Measurements from ENCODE around the gene MAP4K4. TPM values are rescaled to one million over a fixed set of nuclear protein-coding genes. Genes with fewer than 3 reads are reported as not detected.

The MAP4K4 gene
- total RNA-seq, 2 donors from 2014 or later = 47.5 to 50.4 TPM

GRCh38 chr2:101775092-101775491 is 77.6 kb downstream of the MAP4K4 start:
- Histone ChIP-seq H3K27ac (no peak overlapping the region), H3K27me3 (no peaks in the 10 kb centered on the region), H3K36me3 (no peaks in the 10 kb centered on the region), H3K9me3 (no peaks in the 10 kb centered on the region), H3K4me3 (no peak overlapping the region), H3K4me1 (peaks cover 0 to 81% of the 10 kb centered on the region in 2 donors)
- TF ChIP-seq CTCF (IDR thresholded peaks at IDR 0.05) = no peak
- no peak for DNase-seq (ENCODE audit: low spot score)

- Histone ChIP-seq H3K4me1 (peaks cover 0 to 78% of the 10 kb centered on the region in 2 donors), H3K9me3 (no peaks in the 10 kb centered on the region), H3K4me3 (no peak overlapping the region), H3K36me3 (no peaks in the 10 kb centered on the region), H3K27me3 (no peaks in the 10 kb centered on the region), H3K27ac (no peak overlapping the region)
- no peak for DNase-seq (ENCODE audit: low spot score)
- TF ChIP-seq CTCF (IDR thresholded peaks at IDR 0.05) = no peak
Measured at GRCh38 chr2:101775636-101776035, 78.1 kb downstream of the MAP4K4 start.

- Histone ChIP-seq H3K27me3 (no peaks in the 10 kb centered on the region), H3K36me3 (no peaks in the 10 kb centered on the region), H3K9me3 (no peaks in the 10 kb centered on the region), H3K27ac (no peak overlapping the region), H3K4me3 (no peak overlapping the region), H3K4me1 (peaks cover 0 to 78% of the 10 kb centered on the region in 2 donors)
- TF ChIP-seq CTCF (IDR thresholded peaks at IDR 0.05) = peak; percentile 21 to 46
- DNase-seq (ENCODE audit: low spot score) = no peak
Measured at GRCh38 chr2:101776172-101777043, 78.9 kb downstream of the MAP4K4 start.

- no peak for TF ChIP-seq CTCF (IDR thresholded peaks at IDR 0.05)
- H3K4me1 ChIP-seq = peaks cover 0 to 77% of the 10 kb centered on the region in 2 donors
- no peak overlapping the region for H3K27ac ChIP-seq
- no peaks in the 10 kb centered on the region for H3K9me3 ChIP-seq
- H3K36me3 ChIP-seq = no peaks in the 10 kb centered on the region
- H3K27me3 ChIP-seq = no peaks in the 10 kb centered on the region
- no peak for DNase-seq (ENCODE audit: low spot score)
- H3K4me3 ChIP-seq = no peak overlapping the region
Measured at GRCh38 chr2:101777337-101777736, 79.8 kb downstream of the MAP4K4 start.

- Histone ChIP-seq H3K27me3 (no peaks in the 10 kb centered on the region), H3K36me3 (no peaks in the 10 kb centered on the region), H3K9me3 (no peaks in the 10 kb centered on the region), H3K27ac (no peak overlapping the region), H3K4me3 (no peak overlapping the region), H3K4me1 (peaks cover 0 to 75% of the 10 kb centered on the region in 2 donors)
- no peak for TF ChIP-seq CTCF (IDR thresholded peaks at IDR 0.05)
- DNase-seq (ENCODE audit: low spot score) = no peak
Measured at GRCh38 chr2:101778102-101778501, 80.6 kb downstream of the MAP4K4 start.

Measured in right atrium auricular region (tissue), 2 donors.